DOHH2 (cell line): ENCODE measurements around the gene MBOAT7.

ENCODE experiments used
- EZH2phosphoT487 ChIP-seq: fragments of 200-600 bp; sonication (generic); IDR thresholded peaks from 2 replicates; pipeline ENCODE4 v1.6.1; 2017; ENCODE audit warnings: borderline replicate concordance, mild to moderate bottlenecking, antibody characterized with exemption, low read length, moderate library complexity, mixed read lengths
- TF ChIP-seq, protein P1 (sequence below): fragments of 200-600 bp; sonication (generic); IDR thresholded peaks from one replicate; pipeline ENCODE4 v1.5.1; 2014; ENCODE audit warnings: antibody characterized with exemption, mild to moderate bottlenecking, low read depth, low read length; ENCODE audit not compliant: poor library complexity, severe bottlenecking

DNA sequence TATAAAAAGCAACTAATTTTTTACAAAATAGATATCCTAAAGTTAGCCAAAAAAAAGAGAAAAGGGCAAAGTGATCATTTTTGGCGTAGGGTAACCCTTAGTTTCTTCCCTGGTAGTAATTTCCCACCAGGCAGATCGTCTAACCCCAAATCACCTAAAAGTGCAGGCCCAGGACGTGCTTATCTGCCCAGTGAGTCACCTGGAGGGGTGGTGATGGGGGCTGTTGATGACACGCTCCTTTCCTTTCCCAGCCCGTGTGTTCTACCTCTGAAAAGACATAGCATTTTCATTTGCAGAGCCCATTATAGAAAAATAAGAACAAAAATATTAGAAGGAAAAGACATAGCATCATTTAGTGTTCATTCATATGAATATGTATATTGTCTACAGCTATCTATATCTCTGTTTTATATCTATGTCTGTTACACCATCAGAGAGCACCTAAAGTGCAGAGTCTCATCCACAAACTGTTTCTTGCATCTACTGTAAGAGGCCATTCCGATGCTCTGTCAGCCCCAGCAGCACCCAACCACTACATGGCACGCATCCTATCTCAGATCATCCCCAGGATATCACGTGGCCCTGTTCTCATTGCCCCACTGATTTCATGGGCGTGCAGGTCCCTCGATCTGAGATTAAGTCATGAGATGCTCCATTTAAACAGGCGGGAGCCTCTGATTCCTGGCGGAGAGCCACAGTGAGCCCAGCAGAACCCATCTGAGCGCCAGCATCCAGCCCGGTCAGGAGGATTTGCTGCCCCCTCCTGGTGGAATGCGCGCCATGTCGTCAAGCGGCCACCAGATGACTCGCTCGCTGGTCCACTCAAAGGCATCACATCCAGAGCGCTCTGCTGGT lies 41.9 kb upstream of the MBOAT7 start:
- TF ChIP-seq, protein P1, sequence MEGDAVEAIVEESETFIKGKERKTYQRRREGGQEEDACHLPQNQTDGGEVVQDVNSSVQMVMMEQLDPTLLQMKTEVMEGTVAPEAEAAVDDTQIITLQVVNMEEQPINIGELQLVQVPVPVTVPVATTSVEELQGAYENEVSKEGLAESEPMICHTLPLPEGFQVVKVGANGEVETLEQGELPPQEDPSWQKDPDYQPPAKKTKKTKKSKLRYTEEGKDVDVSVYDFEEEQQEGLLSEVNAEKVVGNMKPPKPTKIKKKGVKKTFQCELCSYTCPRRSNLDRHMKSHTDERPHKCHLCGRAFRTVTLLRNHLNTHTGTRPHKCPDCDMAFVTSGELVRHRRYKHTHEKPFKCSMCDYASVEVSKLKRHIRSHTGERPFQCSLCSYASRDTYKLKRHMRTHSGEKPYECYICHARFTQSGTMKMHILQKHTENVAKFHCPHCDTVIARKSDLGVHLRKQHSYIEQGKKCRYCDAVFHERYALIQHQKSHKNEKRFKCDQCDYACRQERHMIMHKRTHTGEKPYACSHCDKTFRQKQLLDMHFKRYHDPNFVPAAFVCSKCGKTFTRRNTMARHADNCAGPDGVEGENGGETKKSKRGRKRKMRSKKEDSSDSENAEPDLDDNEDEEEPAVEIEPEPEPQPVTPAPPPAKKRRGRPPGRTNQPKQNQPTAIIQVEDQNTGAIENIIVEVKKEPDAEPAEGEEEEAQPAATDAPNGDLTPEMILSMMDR = peak; percentile 100
- TF ChIP-seq EZH2phosphoT487 = no peak
